ENCODE measurements around the gene PITHD1.
"Not testable (repeated sequence)": the region's sequence is repeated elsewhere in the genome, so short reads cannot be mapped to it uniquely, and the experiment has no call there.

The PITHD1 gene

DNA sequence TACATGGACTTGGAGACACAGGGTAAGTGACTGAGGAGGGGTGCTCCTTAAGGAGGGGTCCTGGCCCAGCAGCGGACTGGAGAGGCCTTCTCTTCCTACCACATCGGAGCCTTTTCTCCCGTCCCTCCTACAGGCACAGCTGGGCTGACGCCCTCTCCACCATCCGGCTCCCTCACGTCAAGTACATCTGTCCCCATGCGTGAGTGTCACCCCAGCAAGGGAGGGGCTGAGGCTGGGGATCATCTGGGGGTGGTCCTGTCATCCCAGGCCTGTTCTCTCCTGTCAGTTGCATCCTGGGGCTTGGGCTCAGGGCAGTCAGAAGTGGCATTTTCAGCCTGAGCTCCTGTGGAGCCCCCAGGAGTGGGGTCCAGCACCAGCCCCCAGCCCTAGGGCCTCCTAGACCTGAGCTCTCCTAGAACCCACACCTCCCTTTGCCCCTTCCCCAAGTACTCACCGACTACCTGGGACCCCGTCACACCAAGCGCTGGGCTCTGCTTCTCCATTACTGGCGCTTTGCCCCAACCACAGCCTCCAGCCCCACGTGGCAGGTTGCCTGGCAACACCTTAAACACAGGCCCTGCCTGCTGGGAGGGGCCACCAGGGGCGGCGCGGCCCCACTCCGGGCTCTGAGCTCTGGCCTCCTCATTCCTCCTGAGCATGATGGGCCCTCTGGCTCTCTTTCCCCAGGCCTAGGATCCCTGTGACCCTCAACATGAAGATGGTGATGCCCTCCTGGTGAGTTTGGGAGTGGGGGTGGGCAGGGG, 15.0 kb downstream of the PITHD1 start:
- H3K4me1 ChIP-seq (ENCODE audit: control insufficient read depth, insufficient read depth, low read length) = peaks cover 10% of the 10 kb centered on the region
- no peak overlapping the region for H3K9ac ChIP-seq (ENCODE audit: low read depth, low read length)
- H3K9me3 ChIP-seq (ENCODE audit: control insufficient read depth, insufficient read depth, low read length) = no peaks in the 10 kb centered on the region
- no peak overlapping the region for H3K27ac ChIP-seq (ENCODE audit: low read depth, low read length)
- H3K27me3 ChIP-seq (ENCODE audit: control insufficient read depth, insufficient read depth, low read length) = no peaks in the 10 kb centered on the region
- peaks cover 45% of the 10 kb centered on the region for H3K36me3 ChIP-seq (ENCODE audit: control insufficient read depth, insufficient read depth, low read length)
- H3K4me3 ChIP-seq (ENCODE audit: low read depth, low read length) = no peak overlapping the region

DNA sequence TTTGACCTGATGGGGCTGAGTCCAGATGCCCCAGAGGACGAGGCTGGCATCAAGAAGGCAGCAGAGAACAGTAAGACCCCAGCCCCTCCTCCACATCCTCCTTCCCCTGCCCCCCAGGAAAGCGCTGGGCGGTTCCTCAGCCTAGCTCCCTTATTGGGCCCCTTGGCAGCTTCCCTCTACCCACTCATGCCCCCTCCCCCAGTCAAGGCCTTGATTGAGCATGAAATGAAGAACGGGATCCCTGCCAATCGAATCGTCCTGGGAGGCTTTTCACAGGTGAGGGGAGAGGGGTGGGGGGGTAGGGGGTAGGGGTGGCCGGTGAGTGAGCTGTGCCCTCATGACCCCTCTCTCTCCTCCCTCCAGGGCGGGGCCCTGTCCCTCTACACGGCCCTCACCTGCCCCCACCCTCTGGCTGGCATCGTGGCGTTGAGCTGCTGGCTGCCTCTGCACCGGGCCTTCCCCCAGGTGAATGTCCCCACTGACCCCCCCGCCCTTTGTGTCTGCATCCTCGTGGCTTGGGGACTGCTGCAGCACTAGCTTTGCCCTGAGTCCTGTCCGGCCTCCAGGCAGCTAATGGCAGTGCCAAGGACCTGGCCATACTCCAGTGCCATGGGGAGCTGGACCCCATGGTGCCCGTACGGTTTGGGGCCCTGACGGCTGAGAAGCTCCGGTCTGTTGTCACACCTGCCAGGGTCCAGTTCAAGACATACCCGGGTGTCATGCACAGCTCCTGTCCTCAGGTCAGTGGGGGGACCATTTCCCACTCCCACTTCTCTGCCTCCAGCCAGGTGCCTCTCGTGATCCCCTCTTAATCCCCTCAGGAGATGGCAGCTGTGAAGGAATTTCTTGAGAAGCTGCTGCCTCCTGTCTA, 15.9 kb downstream of the PITHD1 start:
- no peak overlapping the region for H3K9ac ChIP-seq (ENCODE audit: low read depth, low read length)
- peaks cover 12% of the 10 kb centered on the region for H3K4me1 ChIP-seq (ENCODE audit: control insufficient read depth, insufficient read depth, low read length)
- H3K36me3 ChIP-seq (ENCODE audit: control insufficient read depth, insufficient read depth, low read length) = peaks cover 48% of the 10 kb centered on the region
- H3K9me3 ChIP-seq (ENCODE audit: control insufficient read depth, insufficient read depth, low read length) = no peaks in the 10 kb centered on the region
- H3K27me3 ChIP-seq (ENCODE audit: control insufficient read depth, insufficient read depth, low read length) = no peaks in the 10 kb centered on the region
- no peak overlapping the region for H3K27ac ChIP-seq (ENCODE audit: low read depth, low read length)
- no peak overlapping the region for H3K4me3 ChIP-seq (ENCODE audit: low read depth, low read length)

DNA sequence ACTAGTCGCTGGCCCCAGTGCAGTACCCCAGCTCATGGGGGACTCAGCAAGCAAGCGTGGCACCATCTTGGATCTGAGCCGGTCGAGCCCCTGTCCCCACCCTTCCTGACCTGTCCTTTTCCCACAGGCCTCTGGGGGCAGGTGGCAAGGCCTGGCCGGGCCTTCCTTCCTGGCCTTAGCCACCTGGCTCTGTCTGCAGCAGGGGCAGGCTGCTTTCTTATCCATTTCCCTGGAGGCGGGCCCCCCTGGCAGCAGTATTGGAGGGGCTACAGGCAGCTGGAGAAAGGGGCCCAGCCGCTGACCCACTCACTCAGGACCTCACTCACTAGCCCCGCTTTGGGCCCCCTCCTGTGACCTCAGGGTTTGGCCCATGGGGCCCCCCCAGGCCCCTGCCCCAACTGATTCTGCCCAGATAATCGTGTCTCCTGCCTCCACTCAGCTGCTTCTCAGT, 16.5 kb downstream of the PITHD1 start:
- H3K9ac ChIP-seq (ENCODE audit: low read depth, low read length); H3K27ac ChIP-seq (ENCODE audit: low read depth, low read length); H3K9me3 ChIP-seq (ENCODE audit: control insufficient read depth, insufficient read depth, low read length); H3K27me3 ChIP-seq (ENCODE audit: control insufficient read depth, insufficient read depth, low read length); H3K4me3 ChIP-seq (ENCODE audit: low read depth, low read length): not testable (repeated sequence)
- peaks cover 48% of the 10 kb centered on the region for H3K36me3 ChIP-seq (ENCODE audit: control insufficient read depth, insufficient read depth, low read length)
- peaks cover 18% of the 10 kb centered on the region for H3K4me1 ChIP-seq (ENCODE audit: control insufficient read depth, insufficient read depth, low read length)

DNA sequence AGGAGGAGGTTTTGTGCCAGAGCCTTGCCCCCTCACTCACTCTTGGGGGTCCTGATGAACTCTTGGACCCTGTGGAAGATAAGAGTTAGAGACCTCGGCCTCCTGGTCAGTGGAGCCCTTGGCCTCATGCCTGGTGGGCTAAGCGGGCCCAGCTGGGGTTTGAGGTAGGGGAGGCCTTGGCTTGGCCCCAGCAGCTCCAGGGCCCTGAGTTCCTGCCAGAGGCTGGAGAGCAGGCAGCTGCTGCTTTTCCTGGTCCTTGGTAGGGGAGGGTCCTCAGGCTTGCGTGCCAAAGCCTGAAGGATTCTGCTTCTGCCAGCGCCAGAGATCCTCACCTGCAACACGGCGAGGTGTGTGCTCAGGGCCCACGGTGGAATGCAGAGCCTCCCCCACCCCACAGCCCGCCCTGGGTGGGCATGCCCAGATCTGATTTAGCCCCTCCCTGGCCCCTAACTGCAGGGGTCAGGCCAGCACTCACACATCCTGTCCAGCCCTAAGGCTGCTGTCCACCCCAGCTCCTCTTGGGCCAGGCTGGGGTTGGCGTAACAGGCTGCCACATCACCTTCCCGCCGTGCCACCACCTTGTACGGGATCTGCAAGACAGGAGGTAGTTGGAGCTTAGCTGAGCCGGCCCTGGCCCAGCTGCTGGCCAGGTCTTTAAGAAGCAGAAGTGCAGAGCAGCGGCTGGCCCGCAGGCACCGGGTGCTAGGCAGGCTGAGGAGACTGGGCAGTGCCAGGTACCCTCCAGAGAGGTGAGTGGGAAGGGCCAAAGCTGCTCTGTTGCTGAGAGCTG, 17.7 kb downstream of the PITHD1 start:
- no peaks in the 10 kb centered on the region for H3K9me3 ChIP-seq (ENCODE audit: control insufficient read depth, insufficient read depth, low read length)
- H3K4me1 ChIP-seq (ENCODE audit: control insufficient read depth, insufficient read depth, low read length) = peaks cover 11% of the 10 kb centered on the region
- H3K4me3 ChIP-seq (ENCODE audit: low read depth, low read length) = no peak overlapping the region
- H3K27me3 ChIP-seq (ENCODE audit: control insufficient read depth, insufficient read depth, low read length) = no peaks in the 10 kb centered on the region
- H3K9ac ChIP-seq (ENCODE audit: low read depth, low read length) = no peak overlapping the region
- peaks cover 48% of the 10 kb centered on the region for H3K36me3 ChIP-seq (ENCODE audit: control insufficient read depth, insufficient read depth, low read length)
- no peak overlapping the region for H3K27ac ChIP-seq (ENCODE audit: low read depth, low read length)

DNA sequence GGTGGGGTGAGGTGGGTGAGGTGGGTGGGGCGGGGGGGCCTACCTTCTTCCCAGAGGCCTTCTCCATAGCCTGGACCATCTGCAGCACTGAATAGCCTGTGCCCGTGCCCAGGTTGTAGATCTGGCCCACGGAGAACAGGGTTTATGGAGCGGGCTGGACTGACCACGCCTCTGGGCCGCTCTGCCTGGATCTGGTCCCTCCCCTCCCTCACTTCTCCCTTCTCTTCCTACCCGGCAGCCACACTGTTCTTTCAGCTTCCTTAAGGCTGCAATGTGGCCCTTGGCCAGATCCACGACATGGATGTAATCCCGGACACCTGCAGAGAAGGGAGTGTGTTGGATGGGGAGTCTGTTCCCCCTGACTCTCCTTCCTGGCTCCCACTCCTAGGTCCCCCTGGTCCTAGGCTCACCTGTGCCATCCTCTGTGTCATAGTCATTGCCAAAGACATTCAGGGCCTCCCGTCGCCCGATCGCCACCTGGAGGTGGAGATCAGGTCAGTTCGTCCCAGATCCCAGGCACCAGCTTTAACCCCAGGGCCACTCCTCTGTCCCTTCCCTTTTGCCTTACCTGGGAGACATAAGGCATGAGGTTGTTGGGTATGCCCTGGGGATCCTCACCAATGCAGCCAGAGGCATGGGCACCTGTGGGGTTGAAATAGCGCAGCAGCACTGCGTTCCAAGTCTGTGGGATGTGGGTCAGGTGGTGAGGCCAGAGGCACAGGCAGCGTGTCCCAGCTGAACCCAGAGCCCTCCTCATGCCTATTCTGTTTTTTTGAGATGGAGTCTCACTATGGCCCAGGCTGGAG, 18.5 kb downstream of the PITHD1 start:
- H3K27ac ChIP-seq (ENCODE audit: low read depth, low read length) = no peak overlapping the region
- H3K27me3 ChIP-seq (ENCODE audit: control insufficient read depth, insufficient read depth, low read length) = no peaks in the 10 kb centered on the region
- H3K9ac ChIP-seq (ENCODE audit: low read depth, low read length) = no peak overlapping the region
- H3K36me3 ChIP-seq (ENCODE audit: control insufficient read depth, insufficient read depth, low read length) = peaks cover 48% of the 10 kb centered on the region
- no peaks in the 10 kb centered on the region for H3K9me3 ChIP-seq (ENCODE audit: control insufficient read depth, insufficient read depth, low read length)
- H3K4me3 ChIP-seq (ENCODE audit: low read depth, low read length) = no peak overlapping the region
- peaks cover 11% of the 10 kb centered on the region for H3K4me1 ChIP-seq (ENCODE audit: control insufficient read depth, insufficient read depth, low read length)

DNA sequence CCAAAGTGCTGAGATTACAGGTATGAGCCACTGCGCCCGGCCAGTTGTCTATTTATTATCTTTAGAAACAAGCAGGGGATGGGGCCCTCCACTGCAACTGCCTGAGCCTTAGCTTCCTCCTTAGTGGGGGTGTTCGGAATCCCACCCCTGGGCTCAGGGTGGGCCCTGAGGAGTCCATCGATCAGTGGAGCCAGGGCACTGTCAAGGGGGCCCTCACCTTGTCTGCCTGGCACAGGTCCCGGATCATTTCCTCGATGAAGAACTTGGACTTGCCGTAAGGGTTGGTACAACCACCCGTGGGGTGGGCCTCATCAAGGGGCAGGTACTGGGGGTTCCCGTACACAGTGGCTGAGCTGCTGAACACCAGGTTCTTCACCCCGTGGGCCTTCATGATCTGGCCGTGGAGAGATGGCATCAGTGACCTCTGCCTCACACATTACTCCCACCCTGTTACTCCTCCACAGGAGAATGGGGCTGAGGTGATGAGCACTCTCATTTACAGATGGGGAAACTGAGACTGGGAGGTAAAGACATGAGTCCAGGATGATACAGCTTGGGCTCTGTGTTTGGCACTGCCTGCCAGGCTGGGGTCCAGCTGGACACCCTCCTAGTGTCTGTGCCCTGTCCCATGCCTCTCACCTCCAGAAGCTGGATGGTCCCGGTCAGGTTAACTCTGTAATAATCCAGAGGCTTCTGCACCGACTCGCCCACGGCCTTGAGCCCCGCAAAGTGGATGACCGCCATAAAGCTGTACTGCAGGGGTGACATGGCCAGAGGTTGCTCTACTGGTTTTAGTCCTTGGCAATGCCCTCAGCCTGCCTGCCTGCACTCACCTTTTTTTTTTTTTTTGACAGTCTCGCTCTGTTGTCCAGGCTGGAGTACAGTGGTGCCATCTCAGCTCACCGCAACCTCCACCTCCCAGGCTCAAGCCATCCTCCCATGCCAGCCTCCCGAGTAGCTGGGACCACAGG, 19.5 kb downstream of the PITHD1 start:
- H3K36me3 ChIP-seq (ENCODE audit: control insufficient read depth, insufficient read depth, low read length) = peaks cover 47% of the 10 kb centered on the region
- no peak overlapping the region for H3K27ac ChIP-seq (ENCODE audit: low read depth, low read length)
- peaks cover 5% of the 10 kb centered on the region; the same call in 1 of the 2 replicates for H3K27me3 ChIP-seq (ENCODE audit: control insufficient read depth, insufficient read depth, low read length)
- H3K4me3 ChIP-seq (ENCODE audit: low read depth, low read length) = no peak overlapping the region
- no peaks in the 10 kb centered on the region for H3K9me3 ChIP-seq (ENCODE audit: control insufficient read depth, insufficient read depth, low read length)
- H3K9ac ChIP-seq (ENCODE audit: low read depth, low read length) = no peak overlapping the region
- peaks cover 8% of the 10 kb centered on the region for H3K4me1 ChIP-seq (ENCODE audit: control insufficient read depth, insufficient read depth, low read length)

DNA sequence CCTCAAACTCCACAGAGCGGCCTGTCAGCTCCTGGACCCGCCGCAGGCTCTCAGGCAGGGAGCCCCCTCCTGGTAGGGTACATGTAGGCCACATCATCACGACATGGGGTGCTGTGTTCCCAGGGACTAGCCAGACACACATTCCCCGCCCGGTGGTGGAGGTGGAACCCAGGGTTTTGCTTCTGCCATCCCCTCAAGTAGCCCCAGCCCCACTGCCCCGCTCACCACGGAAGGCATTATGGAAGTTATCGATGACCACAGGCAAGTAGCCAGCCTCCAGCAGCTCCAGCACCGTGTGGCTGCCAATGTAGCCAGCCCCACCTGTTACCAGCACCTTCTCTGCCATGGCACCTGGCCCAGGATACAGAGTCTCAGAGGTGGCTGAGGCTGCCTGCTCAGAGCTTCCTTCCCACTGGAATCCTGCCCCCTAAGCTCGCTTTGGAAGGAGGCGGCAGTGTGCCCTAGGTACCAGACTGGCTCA, 20.5 kb downstream of the PITHD1 start:
- Histone ChIP-seq H3K27me3 (ENCODE audit: control insufficient read depth, insufficient read depth, low read length) (peaks cover 5% of the 10 kb centered on the region; the same call in 1 of the 2 replicates), H3K36me3 (ENCODE audit: control insufficient read depth, insufficient read depth, low read length) (peaks cover 38% of the 10 kb centered on the region), H3K9ac (ENCODE audit: low read depth, low read length) (no peak overlapping the region), H3K4me3 (ENCODE audit: low read depth, low read length) (no peak overlapping the region), H3K9me3 (ENCODE audit: control insufficient read depth, insufficient read depth, low read length) (no peaks in the 10 kb centered on the region), H3K27ac (ENCODE audit: low read depth, low read length) (peak overlapping the region; percentile 89), H3K4me1 (ENCODE audit: control insufficient read depth, insufficient read depth, low read length) (peaks cover 8% of the 10 kb centered on the region)

DNA sequence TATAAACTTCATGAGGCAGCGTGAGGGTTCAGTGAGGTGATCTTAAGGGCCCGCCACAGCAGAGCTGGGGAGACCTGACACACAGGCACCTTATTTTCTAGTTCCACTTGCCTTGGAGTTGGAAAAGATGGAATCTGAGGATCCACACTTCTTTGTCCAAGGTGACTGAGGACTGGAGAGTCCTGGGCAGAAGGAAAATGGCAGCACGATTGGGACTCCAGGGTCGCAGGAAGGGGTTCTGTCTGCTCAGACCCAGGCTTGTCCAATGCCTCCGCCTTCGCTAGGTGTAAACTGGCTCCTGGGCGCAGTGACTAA, 21.0 kb downstream of the PITHD1 start:
- peaks cover 8% of the 10 kb centered on the region for H3K4me1 ChIP-seq (ENCODE audit: control insufficient read depth, insufficient read depth, low read length)
- H3K4me3 ChIP-seq (ENCODE audit: low read depth, low read length) = peak overlapping the region; percentile 92
- peaks cover 5% of the 10 kb centered on the region; the same call in 1 of the 2 replicates for H3K27me3 ChIP-seq (ENCODE audit: control insufficient read depth, insufficient read depth, low read length)
- H3K9ac ChIP-seq (ENCODE audit: low read depth, low read length) = no peak overlapping the region
- H3K36me3 ChIP-seq (ENCODE audit: control insufficient read depth, insufficient read depth, low read length) = peaks cover 35% of the 10 kb centered on the region
- H3K9me3 ChIP-seq (ENCODE audit: control insufficient read depth, insufficient read depth, low read length) = no peaks in the 10 kb centered on the region
- H3K27ac ChIP-seq (ENCODE audit: low read depth, low read length) = peak overlapping the region; percentile 89

DNA sequence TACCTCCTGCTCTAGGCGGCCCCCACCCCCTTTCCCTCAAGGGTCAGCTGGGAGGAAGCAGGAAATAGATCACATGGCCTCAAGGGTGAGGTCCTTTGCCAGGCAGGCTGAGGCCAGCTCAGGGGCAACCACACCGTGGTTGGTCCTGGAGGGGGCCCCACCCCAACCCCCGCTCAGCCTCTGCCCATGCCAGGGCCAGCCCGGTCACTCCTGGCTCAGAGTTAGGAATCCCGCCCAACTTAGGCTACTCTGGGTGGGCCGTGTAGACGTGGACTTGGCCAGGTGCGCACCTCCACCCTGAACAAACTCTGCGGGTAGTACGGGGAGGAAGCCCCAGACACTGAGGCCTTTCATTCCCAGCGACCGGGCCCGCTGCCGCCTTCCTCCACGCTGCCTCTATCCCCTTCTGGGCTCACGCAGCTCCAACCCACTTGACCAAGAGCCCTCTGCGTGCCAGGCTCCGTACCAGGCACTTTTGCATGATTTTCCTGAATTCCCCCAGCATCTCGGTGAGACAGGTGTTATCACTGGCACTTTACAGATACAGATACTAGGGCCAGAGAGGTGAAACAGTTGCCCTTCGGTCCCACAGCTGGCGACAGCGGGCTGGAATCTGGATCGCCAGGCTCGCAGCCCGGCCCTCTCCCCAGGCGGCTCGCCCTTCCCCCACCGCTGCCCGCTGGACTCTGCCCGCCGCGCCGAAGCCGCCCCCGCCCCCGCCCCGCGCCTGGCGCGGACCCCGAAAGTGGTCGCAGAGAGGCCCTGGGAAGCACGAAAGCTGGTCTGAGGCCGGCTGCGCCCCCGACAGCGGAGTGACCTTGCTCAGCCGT, 21.6 kb downstream of the PITHD1 start:
- peaks cover 5% of the 10 kb centered on the region; the same call in 1 of the 2 replicates for H3K27me3 ChIP-seq (ENCODE audit: control insufficient read depth, insufficient read depth, low read length)
- peak overlapping the region; percentile 92 for H3K4me3 ChIP-seq (ENCODE audit: low read depth, low read length)
- peaks cover 30% of the 10 kb centered on the region for H3K36me3 ChIP-seq (ENCODE audit: control insufficient read depth, insufficient read depth, low read length)
- H3K27ac ChIP-seq (ENCODE audit: low read depth, low read length) = peak overlapping the region; percentile 89
- peaks cover 8% of the 10 kb centered on the region for H3K4me1 ChIP-seq (ENCODE audit: control insufficient read depth, insufficient read depth, low read length)
- H3K9ac ChIP-seq (ENCODE audit: low read depth, low read length) = peak overlapping the region; percentile 66
- no peaks in the 10 kb centered on the region for H3K9me3 ChIP-seq (ENCODE audit: control insufficient read depth, insufficient read depth, low read length)
